ENCODE measurements around the gene MYO1A. TPM values are rescaled to one million over a fixed set of nuclear protein-coding genes. Genes with fewer than 3 reads are reported as not detected.

Gene MYO1A
- total RNA-seq, 1 experiment from 2014 or later: 0.26 TPM

DNA sequence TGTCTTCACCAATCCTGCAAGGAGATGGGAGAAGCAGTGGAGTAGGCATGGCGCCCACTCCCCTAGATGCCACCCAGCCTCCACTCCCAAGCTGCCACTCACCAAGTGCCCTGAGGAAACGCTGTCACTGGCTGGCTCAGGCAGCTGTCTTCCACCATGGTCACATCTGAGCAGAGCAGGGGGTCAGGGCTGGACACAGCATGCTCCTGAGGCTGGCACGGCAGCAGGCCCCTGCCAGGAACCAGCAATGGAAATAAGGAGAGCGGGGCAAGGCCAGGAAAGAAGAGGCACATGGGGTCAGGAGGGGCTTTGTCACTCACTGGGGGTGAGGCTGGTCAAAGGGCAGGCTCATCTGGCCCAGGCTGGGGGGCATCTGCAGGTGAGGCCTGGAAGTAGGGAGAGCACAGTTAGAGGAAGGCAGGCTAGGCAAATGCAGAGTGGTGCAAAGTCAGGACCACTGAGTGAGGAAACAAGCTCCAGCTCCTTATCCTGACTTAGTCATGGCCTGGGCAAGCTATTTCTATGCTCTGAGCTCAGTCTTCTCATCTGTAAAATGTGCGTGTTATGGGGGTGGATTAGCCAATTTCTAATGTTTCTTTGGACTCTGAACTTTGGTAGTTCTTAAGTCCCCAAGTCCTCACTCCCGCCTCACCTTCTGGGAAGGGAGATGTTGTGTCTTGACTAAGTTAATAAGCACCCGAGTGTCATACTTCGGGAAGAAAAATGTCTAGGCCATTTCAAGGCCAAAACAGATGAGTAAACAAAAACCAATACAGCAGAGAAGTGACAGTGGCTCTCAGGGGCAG lies 47.0 kb upstream of the MYO1A start:
- H3K27me3 Mint-ChIP-seq (ENCODE audit: low read depth): no peaks in the 10 kb centered on the region; the same call in 1 of the 2 replicates
- H3K4me3 Mint-ChIP-seq: no peak overlapping the region
- Histone ChIP-seq H3K9me3 (ENCODE audit: control insufficient read depth, low read depth, low read length) (no peaks in the 10 kb centered on the region), H3K14ac (ENCODE audit: insufficient read depth, low read length) (no peak overlapping the region), H3K56ac (ENCODE audit: insufficient read length, low read depth, low read length) (no peak overlapping the region), H2BK5ac (ENCODE audit: insufficient read length, low read length) (no peak overlapping the region), H3K4ac (ENCODE audit: low read depth, low read length) (no peak overlapping the region), H3K27ac (ENCODE audit: insufficient read length, low read depth, low read length) (no peak overlapping the region), H2AFZ (ENCODE audit: low read length) (no peak overlapping the region), H4K91ac (ENCODE audit: insufficient read length, low read depth, low read length) (no peak overlapping the region), H3K79me1 (ENCODE audit: insufficient read depth, low read depth, low read length, poor library complexity, severe bottlenecking) (no peaks in the 10 kb centered on the region), H4K5ac (ENCODE audit: insufficient read length, low read depth, low read length) (no peak overlapping the region), H4K8ac (replicated peaks; ENCODE audit: insufficient read length, low read depth, low read length) (no peak overlapping the region), H2AK5ac (ENCODE audit: insufficient read length, low read length) (no peak overlapping the region), H2BK15ac (ENCODE audit: low read depth, low read length) (no peak overlapping the region), H3K23ac (ENCODE audit: insufficient read length, low read depth, low read length) (no peak overlapping the region), H4K20me1 (ENCODE audit: control insufficient read depth, insufficient read depth, insufficient read length) (no peaks in the 10 kb centered on the region), H3K23me2 (ENCODE audit: insufficient read length, low read depth, low read length, poor library complexity, severe bottlenecking) (no peaks in the 10 kb centered on the region), H2BK120ac (ENCODE audit: low read depth, low read length, poor library complexity, severe bottlenecking) (no peak overlapping the region), H3K9ac (ENCODE audit: extremely low read depth, insufficient read length, low read length) (no peak overlapping the region), H3K27me3 (ENCODE audit: insufficient read depth, low read length) (no peaks in the 10 kb centered on the region), H3K4me1 (ENCODE audit: insufficient read depth, low read length) (no peaks in the 10 kb centered on the region; the same call in 1 of the 2 replicates), H2BK20ac (ENCODE audit: low read depth, low read length, poor library complexity, severe bottlenecking) (no peak overlapping the region), H2BK12ac (ENCODE audit: insufficient read length, low read depth, low read length) (no peak overlapping the region), H3K18ac (ENCODE audit: insufficient read length, low read depth, low read length) (no peak overlapping the region), H3K4me2 (ENCODE audit: insufficient read depth, insufficient read length, low read length) (no peak overlapping the region), H3K79me2 (ENCODE audit: insufficient read depth, low read length) (no peaks in the 10 kb centered on the region), H3T11ph (ENCODE audit: low read length) (no peak overlapping the region)
- DNase-seq: no peak
- no peaks in the 10 kb centered on the region for H3K9me3 Mint-ChIP-seq
- TF ChIP-seq, protein P1, sequence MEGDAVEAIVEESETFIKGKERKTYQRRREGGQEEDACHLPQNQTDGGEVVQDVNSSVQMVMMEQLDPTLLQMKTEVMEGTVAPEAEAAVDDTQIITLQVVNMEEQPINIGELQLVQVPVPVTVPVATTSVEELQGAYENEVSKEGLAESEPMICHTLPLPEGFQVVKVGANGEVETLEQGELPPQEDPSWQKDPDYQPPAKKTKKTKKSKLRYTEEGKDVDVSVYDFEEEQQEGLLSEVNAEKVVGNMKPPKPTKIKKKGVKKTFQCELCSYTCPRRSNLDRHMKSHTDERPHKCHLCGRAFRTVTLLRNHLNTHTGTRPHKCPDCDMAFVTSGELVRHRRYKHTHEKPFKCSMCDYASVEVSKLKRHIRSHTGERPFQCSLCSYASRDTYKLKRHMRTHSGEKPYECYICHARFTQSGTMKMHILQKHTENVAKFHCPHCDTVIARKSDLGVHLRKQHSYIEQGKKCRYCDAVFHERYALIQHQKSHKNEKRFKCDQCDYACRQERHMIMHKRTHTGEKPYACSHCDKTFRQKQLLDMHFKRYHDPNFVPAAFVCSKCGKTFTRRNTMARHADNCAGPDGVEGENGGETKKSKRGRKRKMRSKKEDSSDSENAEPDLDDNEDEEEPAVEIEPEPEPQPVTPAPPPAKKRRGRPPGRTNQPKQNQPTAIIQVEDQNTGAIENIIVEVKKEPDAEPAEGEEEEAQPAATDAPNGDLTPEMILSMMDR (conservative IDR thresholded peaks at IDR 0.05): no peak
- H3K36me3 Mint-ChIP-seq (ENCODE audit: insufficient read depth in 1 of 3, low read depth in 3 of 3): peaks cover 12 to 71% (median 57%) of the 10 kb centered on the region in 3 experiments
- peak overlapping the region in 2 of 3 experiments; percentile 71 to 97; a peak in 3 of 7 replicates for H3K27ac Mint-ChIP-seq
- WGBS (ENCODE audit: extremely low coverage, insufficient read length, low lambda C conversion rate): no CpG with 5 or more reads among the region's 8 CpGs
- peaks cover 33 to 38% of the 10 kb centered on the region in 2 experiments for H3K4me1 Mint-ChIP-seq

Data from H9 (cell line).